Anterior cingulate cortex (tissue), 58 donors: ENCODE data around the gene RTEL1.
"Not testable (repeated sequence)": the region's sequence is repeated elsewhere in the genome, so short reads cannot be mapped to it uniquely, and the experiment has no call there.

Experiments used
- DNase-seq, 58 donors: peaks; one replicate each; lab custom pipeline; 2025; lab: John Stamatoyannopoulos, UW

RTEL1 gene

GRCh38 chr20:63707558-63708300, 49.6 kb downstream of the RTEL1 start, which contains the start of the genes ARFRP1 and ZGPAT:
ARFRP1 (minus strand) TSS chr20:63707976; CDS start chr20:63707091, 885 bp downstream.
ZGPAT (plus strand) TSS chr20:63708039; CDS start chr20:63708581, 542 bp downstream.
- peak; percentile 42 to 94 (median 86) for DNase-seq

GRCh38 chr20:63708301-63709148, 50.4 kb downstream of the RTEL1 start:
- DNase-seq: no peak

GRCh38 chr20:63709149-63709527, 51.0 kb downstream of the RTEL1 start:
- DNase-seq: no peak

- DNase-seq: no peak
These were observed 53.1 kb downstream of the RTEL1 start for GRCh38 chr20:63711085-63711645.

- DNase-seq: no peak
These were observed 54.1 kb downstream of the RTEL1 start for GRCh38 chr20:63712191-63712590.

GRCh38 chr20:63714858-63715257, 56.7 kb downstream of the RTEL1 start:
- no peak for DNase-seq

GRCh38 chr20:63718996-63719395, 60.9 kb downstream of the RTEL1 start:
- no peak for DNase-seq

GRCh38 chr20:63722967-63723622, 65.0 kb downstream of the RTEL1 start:
- DNase-seq: not testable (repeated sequence)

- peak in 1 of 58 donors; percentile 22 for DNase-seq
These were observed 72.1 kb downstream of the RTEL1 start for GRCh38 chr20:63730189-63730733.

- no peak for DNase-seq
These were observed 73.3 kb downstream of the RTEL1 start for GRCh38 chr20:63731410-63731809.

GRCh38 chr20:63732118-63733095, 74.3 kb downstream of the RTEL1 start:
- DNase-seq: no peak

GRCh38 chr20:63733117-63733516, 75.0 kb downstream of the RTEL1 start:
- DNase-seq: no peak

GRCh38 chr20:63733579-63734081, 75.5 kb downstream of the RTEL1 start:
- DNase-seq: no peak

GRCh38 chr20:63734111-63734945, 76.2 kb downstream of the RTEL1 start:
- DNase-seq: no peak

- peak in 8 of 58 donors; percentile 14 to 42 (median 22) for DNase-seq
These were observed 77.1 kb downstream of the RTEL1 start for GRCh38 chr20:63734946-63735858.

GRCh38 chr20:63735859-63736718, 78.0 kb downstream of the RTEL1 start, which contains the start of gene LIME1:
LIME1 (plus strand) TSS chr20:63736664; CDS start chr20:63737550, 886 bp downstream.
- peak in 3 of 58 donors; percentile 22 to 46 (median 23) for DNase-seq
